Measurements from ENCODE around the gene MRPL11.
"Not testable (repeated sequence)": the region's sequence is repeated elsewhere in the genome, so short reads cannot be mapped to it uniquely, and the experiment has no call there.

- TF ChIP-seq, protein P1, sequence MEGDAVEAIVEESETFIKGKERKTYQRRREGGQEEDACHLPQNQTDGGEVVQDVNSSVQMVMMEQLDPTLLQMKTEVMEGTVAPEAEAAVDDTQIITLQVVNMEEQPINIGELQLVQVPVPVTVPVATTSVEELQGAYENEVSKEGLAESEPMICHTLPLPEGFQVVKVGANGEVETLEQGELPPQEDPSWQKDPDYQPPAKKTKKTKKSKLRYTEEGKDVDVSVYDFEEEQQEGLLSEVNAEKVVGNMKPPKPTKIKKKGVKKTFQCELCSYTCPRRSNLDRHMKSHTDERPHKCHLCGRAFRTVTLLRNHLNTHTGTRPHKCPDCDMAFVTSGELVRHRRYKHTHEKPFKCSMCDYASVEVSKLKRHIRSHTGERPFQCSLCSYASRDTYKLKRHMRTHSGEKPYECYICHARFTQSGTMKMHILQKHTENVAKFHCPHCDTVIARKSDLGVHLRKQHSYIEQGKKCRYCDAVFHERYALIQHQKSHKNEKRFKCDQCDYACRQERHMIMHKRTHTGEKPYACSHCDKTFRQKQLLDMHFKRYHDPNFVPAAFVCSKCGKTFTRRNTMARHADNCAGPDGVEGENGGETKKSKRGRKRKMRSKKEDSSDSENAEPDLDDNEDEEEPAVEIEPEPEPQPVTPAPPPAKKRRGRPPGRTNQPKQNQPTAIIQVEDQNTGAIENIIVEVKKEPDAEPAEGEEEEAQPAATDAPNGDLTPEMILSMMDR (conservative IDR thresholded peaks at IDR 0.05) = not testable (repeated sequence)
- not testable (repeated sequence) for TF ChIP-seq EZH2 (IDR thresholded peaks at IDR 0.05; ENCODE audit: low read depth)
These were observed 2.3 kb upstream of the MRPL11 start for GRCh38 chr11:66440940-66441282.

Data from PC-9 (cell line).